GM18508 (cell line): ENCODE results near the gene HBM.
"Not testable (repeated sequence)": the region's sequence is repeated elsewhere in the genome, so short reads cannot be mapped to it uniquely, and the experiment has no call there.

Experiments
- ATAC-seq: cut with Tn5 transposase; IDR thresholded peaks from one replicate; pipeline ENCODE4 v1.9.1; 2021; ENCODE audit warnings: moderate number of reproducible peaks; ENCODE audit not compliant: insufficient read depth, unreplicated experiment

HBM gene

GRCh38 chr16:166375-167121, 770 bp downstream of the HBM start:
- ATAC-seq: no peak

GRCh38 chr16:167122-167690, 1.4 kb downstream of the HBM start:
- ATAC-seq: no peak

- no peak for ATAC-seq
Observed at GRCh38 chr16:168424-168823, 2.6 kb downstream of the HBM start.

- ATAC-seq: no peak
Observed at GRCh38 chr16:169014-169413, 3.2 kb downstream of the HBM start.

- ATAC-seq: not testable (repeated sequence)
Observed at GRCh38 chr16:170088-170507, 4.3 kb downstream of the HBM start.

GRCh38 chr16:170788-171187, 5.0 kb downstream of the HBM start:
- no peak for ATAC-seq

GRCh38 chr16:172374-172941, 6.7 kb downstream of the HBM start, which contains the start of gene HBA2:
Gene HBA2, plus strand, starts transcription at chr16:172876. Its CDS starts 37 bp downstream, at chr16:172913.
- ATAC-seq: not testable (repeated sequence)

- not testable (repeated sequence) for ATAC-seq
Observed at GRCh38 chr16:173211-173854, 7.6 kb downstream of the HBM start.

GRCh38 chr16:173928-174769, 8.4 kb downstream of the HBM start:
- ATAC-seq: not testable (repeated sequence)

- ATAC-seq: no peak
Observed at GRCh38 chr16:175011-175949, 9.5 kb downstream of the HBM start.

GRCh38 chr16:176006-176405, 10.2 kb downstream of the HBM start:
- not testable (repeated sequence) for ATAC-seq

- not testable (repeated sequence) for ATAC-seq
Observed at GRCh38 chr16:176477-177382, 11.0 kb downstream of the HBM start, which contains the start of gene HBA1. Gene HBA1, plus strand, starts transcription at chr16:176680. Its CDS starts 37 bp downstream, at chr16:176717.

GRCh38 chr16:177394-177822, 11.6 kb downstream of the HBM start:
- no peak for ATAC-seq

GRCh38 chr16:177981-178667, 12.3 kb downstream of the HBM start:
- no peak for ATAC-seq

GRCh38 chr16:178668-179015, 12.9 kb downstream of the HBM start:
- ATAC-seq: no peak

- ATAC-seq: no peak
Observed at GRCh38 chr16:179211-180092, 13.7 kb downstream of the HBM start.
